Keratinocyte (primary cell): Measurements from ENCODE around the gene CRAMP1.

ENCODE experiments used
- CTCF ChIP-seq, 3 experiments: IDR thresholded peaks in 1 of 3; conservative IDR thresholded peaks in 1 of 3; optimal IDR thresholded peaks in 1 of 3; 2 replicates in 2 of 3; 3 replicates in 1 of 3; pipeline versions ENCODE3 to v1.5.1; 2011; ENCODE audit warnings: low read length in 3 of 3, mild to moderate bottlenecking in 3 of 3, moderate library complexity in 2 of 3, control low read depth in 1 of 3, inconsistent platforms in 1 of 3; ENCODE audit not compliant: insufficient read depth in 2 of 3; ENCODE audit errors: extremely low read depth in 1 of 3
- EZH2 ChIP-seq: IDR thresholded peaks from one replicate; pipeline ENCODE4 v1.6.1; 2012; ENCODE audit warnings: inconsistent platforms, mild to moderate bottlenecking, low read length, moderate library complexity

GRCh38 chr16:1637526-1637925, 25.4 kb downstream of the CRAMP1 start:
- TF ChIP-seq CTCF (optimal IDR thresholded peaks at IDR 0.05 in 1 of 3, IDR thresholded peaks at IDR 0.05 in 1 of 3, conservative IDR thresholded peaks at IDR 0.05 in 1 of 3; ENCODE audit: extremely low read depth in 1 of 3, insufficient read depth in 2 of 3, low read length in 3 of 3) (no peak), EZH2 (no peak)
